AG04450 (cell line): Measurements from ENCODE around the gene ARID4B. TPM values are rescaled to one million over a fixed set of nuclear protein-coding genes. Genes with fewer than 3 reads are reported as not detected.

Experiments used
- CTCF ChIA-PET: fragments of 300-600, 350-600 bp; formaldehyde crosslinking; extraction: SDS; loops from one replicate; lab custom pipeline; 2022; ENCODE audit warnings: antibody characterized with exemption, inconsistent platforms; lab: Charles Lee
- POLR2A ChIA-PET: fragments of 350-600 bp; formaldehyde crosslinking; extraction: SDS; loops from one replicate; lab custom pipeline; 2021; ENCODE audit warnings: antibody characterized with exemption, inconsistent platforms; lab: Yijun Ruan, JAX
- DNase-seq: peaks from one replicate; pipeline ENCODE4 v3.0.0-alpha.2; 2011; ENCODE audit warnings: low read depth, low spot score
- H3K27ac ChIP-seq: one replicate; pipeline ENCODE4 v1.5.1; 2012; ENCODE audit warnings: low read depth, low read length, control low read depth
- H3K27me3 ChIP-seq: one replicate; pipeline ENCODE4 v1.6.0; 2012; ENCODE audit warnings: low read length; ENCODE audit not compliant: control insufficient read depth, insufficient read depth
- H3K4me3 ChIP-seq: 2 replicates; pipeline ENCODE4 v1.5.1; 2011; ENCODE audit warnings: mild to moderate bottlenecking, low read depth, low read length, control low read depth
- H3K9me3 ChIP-seq: 2 replicates; pipeline ENCODE4 v1.5.1; 2012; ENCODE audit warnings: low read length; ENCODE audit not compliant: control insufficient read depth, insufficient read depth
- polyA minus RNA-seq: library from RNA; depleted of rRNA, polyadenylated mRNA; stranded (reverse); fragments of >200 nt; gene quantifications from 2 replicates; pipeline ENCODE4 v1.2.3, GENCODE V29; 2011; rRNA and poly(A)+ RNA removed
- polyA plus RNA-seq: library from polyadenylated mRNA; depleted of rRNA; stranded (reverse); fragments of >200 nt; gene quantifications from 2 replicates; pipeline ENCODE4 v1.2.3, GENCODE V29; 2011; rRNA removed
- TF ChIP-seq, protein P1 (sequence below): IDR thresholded peaks from 2 replicates; pipeline ENCODE4 v1.5.1; 2011; ENCODE audit warnings: low read depth, low read length, control low read depth, inconsistent platforms

Gene ARID4B, protein sequence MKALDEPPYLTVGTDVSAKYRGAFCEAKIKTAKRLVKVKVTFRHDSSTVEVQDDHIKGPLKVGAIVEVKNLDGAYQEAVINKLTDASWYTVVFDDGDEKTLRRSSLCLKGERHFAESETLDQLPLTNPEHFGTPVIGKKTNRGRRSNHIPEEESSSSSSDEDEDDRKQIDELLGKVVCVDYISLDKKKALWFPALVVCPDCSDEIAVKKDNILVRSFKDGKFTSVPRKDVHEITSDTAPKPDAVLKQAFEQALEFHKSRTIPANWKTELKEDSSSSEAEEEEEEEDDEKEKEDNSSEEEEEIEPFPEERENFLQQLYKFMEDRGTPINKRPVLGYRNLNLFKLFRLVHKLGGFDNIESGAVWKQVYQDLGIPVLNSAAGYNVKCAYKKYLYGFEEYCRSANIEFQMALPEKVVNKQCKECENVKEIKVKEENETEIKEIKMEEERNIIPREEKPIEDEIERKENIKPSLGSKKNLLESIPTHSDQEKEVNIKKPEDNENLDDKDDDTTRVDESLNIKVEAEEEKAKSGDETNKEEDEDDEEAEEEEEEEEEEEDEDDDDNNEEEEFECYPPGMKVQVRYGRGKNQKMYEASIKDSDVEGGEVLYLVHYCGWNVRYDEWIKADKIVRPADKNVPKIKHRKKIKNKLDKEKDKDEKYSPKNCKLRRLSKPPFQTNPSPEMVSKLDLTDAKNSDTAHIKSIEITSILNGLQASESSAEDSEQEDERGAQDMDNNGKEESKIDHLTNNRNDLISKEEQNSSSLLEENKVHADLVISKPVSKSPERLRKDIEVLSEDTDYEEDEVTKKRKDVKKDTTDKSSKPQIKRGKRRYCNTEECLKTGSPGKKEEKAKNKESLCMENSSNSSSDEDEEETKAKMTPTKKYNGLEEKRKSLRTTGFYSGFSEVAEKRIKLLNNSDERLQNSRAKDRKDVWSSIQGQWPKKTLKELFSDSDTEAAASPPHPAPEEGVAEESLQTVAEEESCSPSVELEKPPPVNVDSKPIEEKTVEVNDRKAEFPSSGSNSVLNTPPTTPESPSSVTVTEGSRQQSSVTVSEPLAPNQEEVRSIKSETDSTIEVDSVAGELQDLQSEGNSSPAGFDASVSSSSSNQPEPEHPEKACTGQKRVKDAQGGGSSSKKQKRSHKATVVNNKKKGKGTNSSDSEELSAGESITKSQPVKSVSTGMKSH (N-terminal part only)
- polyA plus RNA-seq (13.3 and 15.6 TPM in 2 replicates), polyA minus RNA-seq (23.0 and 34.2 TPM in 2 replicates)

DNA sequence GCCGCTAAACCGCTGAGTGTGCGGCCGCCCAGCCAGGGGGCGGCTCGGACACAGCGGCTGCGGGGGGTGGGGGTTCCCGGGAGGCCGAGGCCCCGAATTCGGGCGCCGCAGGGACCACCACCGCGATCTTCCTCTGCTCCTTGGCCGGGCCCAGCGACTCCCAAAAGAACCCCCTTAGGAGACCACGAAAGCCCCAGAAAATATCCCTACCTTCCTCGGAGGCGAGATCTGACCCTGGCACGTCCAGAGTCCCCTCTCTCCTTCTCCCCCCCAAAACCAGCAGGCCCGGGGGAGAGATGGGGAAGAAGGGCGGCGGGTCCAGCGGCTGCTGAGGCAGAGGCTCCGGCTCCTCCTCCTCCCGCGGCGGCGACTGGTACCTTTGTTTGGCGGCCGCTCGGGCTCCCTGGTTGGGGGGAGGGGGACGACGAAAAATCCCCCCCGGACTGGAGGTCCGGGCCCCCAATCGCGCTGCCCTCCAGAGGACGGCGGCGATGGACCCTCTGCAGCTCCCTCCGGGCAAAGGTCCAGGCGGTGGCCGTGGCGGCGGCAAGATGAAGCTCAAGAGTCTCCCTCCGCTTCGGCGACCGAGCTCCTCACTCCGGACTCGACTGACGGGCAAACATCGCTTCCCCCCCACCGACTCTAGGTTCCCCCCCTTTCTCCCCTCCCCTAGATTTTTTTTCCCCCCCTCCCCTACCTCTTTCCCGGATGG is at the start of gene ARID4B:
Gene ARID4B (minus strand): TSS at position 621 of the 712 bp plus-strand sequence. CDS start 1,260 bp downstream, outside the sequence.
- Histone ChIP-seq H3K27ac (peak within 1 kb of the TSS; percentile 96), H3K4me3 (peak within 1 kb of the TSS; percentile 90), H3K9me3 (no peaks in the 10 kb centered on the region; the same call in 1 of the 2 replicates), H3K27me3 (no peaks in the 10 kb centered on the region)
- POLR2A ChIA-PET = interaction anchor here (0.7 to 2.5 kb wide), 3 partner anchors 69 to 177 kb away, joined by 3 to 9 read pairs (median 5); partner anchors contain the start of gene B3GALNT2
- DNase-seq = no peak
- TF ChIP-seq, protein P1, sequence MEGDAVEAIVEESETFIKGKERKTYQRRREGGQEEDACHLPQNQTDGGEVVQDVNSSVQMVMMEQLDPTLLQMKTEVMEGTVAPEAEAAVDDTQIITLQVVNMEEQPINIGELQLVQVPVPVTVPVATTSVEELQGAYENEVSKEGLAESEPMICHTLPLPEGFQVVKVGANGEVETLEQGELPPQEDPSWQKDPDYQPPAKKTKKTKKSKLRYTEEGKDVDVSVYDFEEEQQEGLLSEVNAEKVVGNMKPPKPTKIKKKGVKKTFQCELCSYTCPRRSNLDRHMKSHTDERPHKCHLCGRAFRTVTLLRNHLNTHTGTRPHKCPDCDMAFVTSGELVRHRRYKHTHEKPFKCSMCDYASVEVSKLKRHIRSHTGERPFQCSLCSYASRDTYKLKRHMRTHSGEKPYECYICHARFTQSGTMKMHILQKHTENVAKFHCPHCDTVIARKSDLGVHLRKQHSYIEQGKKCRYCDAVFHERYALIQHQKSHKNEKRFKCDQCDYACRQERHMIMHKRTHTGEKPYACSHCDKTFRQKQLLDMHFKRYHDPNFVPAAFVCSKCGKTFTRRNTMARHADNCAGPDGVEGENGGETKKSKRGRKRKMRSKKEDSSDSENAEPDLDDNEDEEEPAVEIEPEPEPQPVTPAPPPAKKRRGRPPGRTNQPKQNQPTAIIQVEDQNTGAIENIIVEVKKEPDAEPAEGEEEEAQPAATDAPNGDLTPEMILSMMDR = no peak
- CTCF ChIA-PET = interaction anchor here (0.7 to 5.1 kb wide), 3 partner anchors 75 to 90 kb away, joined by 3 to 35 read pairs (median 3); no protein-coding TSS in a partner anchor

- Histone ChIP-seq H3K27ac (no peak overlapping the region), H3K4me3 (no peak overlapping the region), H3K9me3 (no peaks in the 10 kb centered on the region), H3K27me3 (no peaks in the 10 kb centered on the region)
- TF ChIP-seq, protein P1 = no peak
- CTCF ChIA-PET = interaction anchor here (0.6 kb wide), 1 partner anchor 37 kb away, joined by 6 read pairs; no protein-coding TSS in a partner anchor
- no peak for DNase-seq
- POLR2A ChIA-PET = no interaction called here
Observed at GRCh38 chr1:235375919-235376605, 48.1 kb upstream of the ARID4B start.

DNA sequence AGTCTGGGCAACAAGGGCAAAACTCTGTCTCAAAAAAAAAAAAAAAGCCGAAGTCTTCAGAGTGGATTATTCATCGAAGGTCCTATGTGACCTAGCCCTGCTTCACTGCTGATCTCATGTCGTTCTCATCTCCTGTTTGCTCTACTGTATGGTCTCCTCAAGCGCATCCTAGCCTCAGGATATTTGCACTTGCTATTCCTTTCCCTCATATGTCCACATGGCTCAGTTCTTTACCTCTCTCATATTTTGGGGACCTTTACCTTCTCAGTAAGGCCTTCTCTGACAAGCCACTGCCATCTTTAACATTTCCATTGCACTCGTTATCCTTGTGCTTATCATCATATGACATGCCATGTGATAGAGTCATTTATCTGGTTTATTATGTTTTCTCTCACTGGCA is 41.8 kb upstream of the ARID4B start:
- no peaks in the 10 kb centered on the region for H3K27me3 ChIP-seq
- no peak overlapping the region for H3K27ac ChIP-seq
- DNase-seq = no peak
- ChIA-PET CTCF (no interaction called here), POLR2A (no interaction called here)
- no peak overlapping the region for H3K4me3 ChIP-seq
- no peaks in the 10 kb centered on the region for H3K9me3 ChIP-seq
- TF ChIP-seq, protein P1 = no peak

DNA sequence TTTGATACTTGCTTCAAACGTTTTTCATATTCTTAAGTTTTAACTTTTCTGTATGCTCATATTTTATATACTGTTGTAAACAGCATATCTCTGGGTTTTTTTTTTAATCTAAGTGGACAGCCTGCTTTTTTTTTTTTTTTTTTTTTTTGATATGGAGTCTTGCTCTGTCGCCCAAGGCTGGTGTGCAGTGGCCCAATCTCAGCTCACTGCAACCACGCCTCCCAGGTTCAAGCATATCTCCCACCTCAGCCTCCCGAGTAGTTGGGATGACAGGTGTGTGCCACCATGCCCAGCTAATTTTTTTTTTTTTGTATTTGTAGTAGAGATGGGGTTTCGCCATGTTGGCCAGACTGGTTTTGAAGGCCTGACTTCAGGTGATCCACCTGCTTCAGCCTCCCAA is 40.4 kb upstream of the ARID4B start:
- TF ChIP-seq, protein P1 = no peak
- DNase-seq = no peak
- CTCF ChIA-PET = interaction anchor here (1.1 kb wide), 1 partner anchor 48 kb away, joined by 3 read pairs; no protein-coding TSS in a partner anchor
- no peak overlapping the region for H3K27ac ChIP-seq
- H3K9me3 ChIP-seq = no peaks in the 10 kb centered on the region
- POLR2A ChIA-PET = interaction anchor here (1.1 kb wide), 1 partner anchor 10 kb away, joined by 5 read pairs; no protein-coding TSS in a partner anchor
- peak overlapping the region; percentile 54; the same call in 1 of the 2 replicates for H3K4me3 ChIP-seq
- no peaks in the 10 kb centered on the region for H3K27me3 ChIP-seq
